Stimulated activated CD8-positive, alpha-beta memory T cell treated with anti-CD3 and anti-CD28 coated beads, Interleukin-4, amount 100 ng/mL, for 1 hour (primary cell): Measurements from ENCODE around the gene POLE3.
"Not testable (repeated sequence)": the region's sequence is repeated elsewhere in the genome, so short reads cannot be mapped to it uniquely, and the experiment has no call there.

Experiments used
- DNase-seq, 2 donors: peaks; one replicate each; pipeline ENCODE4 v3.0.0-alpha.2; 2020; ENCODE audit warnings: low read depth in 2 of 2, low spot score in 1 of 2

POLE3 gene

GRCh38 chr9:113379094-113379828 lies 31.2 kb downstream of the POLE3 start:
- DNase-seq: not testable (repeated sequence)

DNA sequence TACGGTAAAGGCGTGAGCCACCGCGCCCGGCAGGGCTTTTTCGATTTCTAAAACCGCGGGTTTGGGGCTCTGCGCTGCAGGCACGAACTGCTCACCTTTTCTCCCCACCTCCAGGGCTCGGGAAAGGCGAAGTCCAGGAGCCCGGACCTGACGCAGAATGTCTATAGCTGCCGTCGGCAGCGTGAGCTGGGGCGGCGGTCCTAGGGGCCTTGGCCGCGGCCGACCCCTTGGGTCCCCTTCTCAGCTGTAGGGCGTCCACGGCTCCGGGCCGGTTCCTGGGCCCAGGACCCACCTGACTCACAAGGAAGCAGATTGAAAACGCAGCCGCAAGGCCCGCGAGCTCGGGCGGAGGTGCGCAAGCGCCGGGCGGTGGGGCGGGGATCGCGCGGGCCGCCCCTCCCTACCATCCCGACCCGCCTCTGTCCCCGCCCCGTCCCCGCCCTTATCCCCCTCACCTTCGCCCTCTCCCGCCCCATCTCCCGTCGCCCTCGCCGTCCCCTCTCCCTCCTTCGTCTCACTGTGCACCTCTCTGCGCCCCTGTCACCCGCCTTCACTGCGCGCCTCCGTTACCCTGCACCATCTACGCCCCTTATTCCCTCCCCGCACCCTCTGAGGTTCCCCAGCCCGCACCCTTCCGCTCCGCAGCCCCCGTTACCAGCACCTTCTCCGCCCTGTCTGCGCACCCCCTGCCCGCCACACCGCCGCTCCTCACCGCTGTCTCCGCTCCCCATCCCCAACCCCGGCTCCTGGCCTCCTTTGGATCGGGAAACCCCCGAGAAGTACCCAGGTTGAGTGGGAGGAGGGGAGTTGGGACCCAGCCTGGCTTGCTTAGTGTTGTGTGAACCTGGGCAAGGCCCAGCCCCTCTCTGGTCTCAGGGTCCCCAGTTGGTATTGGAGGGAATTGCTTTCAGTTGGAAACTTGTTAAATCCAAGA lies 33.6 kb downstream of the POLE3 start, which contains the start of gene HDHD3:
HDHD3 (minus strand) TSS at position 353 of the 934 bp plus-strand sequence. CDS start 2,632 bp downstream, outside the sequence.
- peak; percentile 54 to 64 for DNase-seq

- no peak for DNase-seq
These were observed 35.1 kb downstream of the POLE3 start for GRCh38 chr9:113375057-113376023.

DNA sequence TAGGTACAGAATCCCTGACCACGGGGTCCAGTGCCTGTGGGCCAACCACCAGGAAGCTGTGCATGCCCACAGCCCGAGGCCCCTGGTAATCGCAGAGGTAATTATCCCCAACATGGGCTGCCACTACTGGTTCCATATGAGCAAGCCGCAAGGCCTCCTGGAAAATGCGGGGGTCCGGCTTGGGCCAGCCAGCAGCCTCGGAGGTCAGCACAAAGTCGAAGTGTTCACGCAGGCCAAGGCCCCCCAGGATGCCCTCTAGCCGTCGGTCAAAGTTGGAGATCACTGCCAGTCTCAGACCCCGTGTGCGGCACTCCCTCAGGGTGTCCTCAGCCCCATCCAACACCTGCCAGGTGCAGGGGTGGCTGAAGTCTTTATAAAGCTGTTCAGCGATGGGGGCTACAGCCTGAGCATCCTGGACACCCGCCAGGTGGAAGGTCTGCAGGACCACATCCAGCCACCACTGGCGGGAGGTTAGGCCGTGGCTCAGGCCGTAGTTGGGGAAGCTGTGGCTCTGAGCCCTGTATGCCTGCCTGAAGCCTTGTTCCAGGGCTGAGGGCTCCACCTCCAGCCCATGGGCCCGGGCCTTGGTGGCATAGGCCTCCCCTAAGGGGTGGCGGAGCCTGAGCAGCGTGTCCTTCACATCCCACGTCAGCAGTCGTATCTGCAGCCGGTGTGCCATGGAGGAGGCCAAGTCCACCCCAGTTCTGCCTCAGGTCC lies 36.6 kb downstream of the POLE3 start:
- DNase-seq: no peak

GRCh38 chr9:113373256-113373655 lies 37.2 kb downstream of the POLE3 start:
- DNase-seq: no peak

DNA sequence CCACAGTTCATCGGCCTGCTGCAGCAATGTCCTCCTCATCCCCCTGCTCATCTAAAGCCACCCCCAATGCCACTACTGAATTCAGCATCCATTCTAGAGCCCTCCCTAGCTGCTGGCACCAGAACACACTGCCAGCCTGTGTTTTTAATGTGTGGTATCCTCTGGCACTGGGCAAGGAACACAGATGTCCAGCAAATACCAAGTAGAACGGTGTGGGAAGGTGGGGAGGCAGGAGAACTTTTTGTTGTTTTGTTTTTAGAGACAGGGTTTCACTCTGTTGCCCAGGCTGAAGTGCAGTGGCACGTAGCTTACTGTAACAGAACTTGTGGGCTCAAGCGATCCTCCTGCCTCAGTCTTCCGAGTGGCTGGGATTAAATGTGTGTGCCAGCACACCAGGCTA lies 38.4 kb downstream of the POLE3 start:
- DNase-seq: no peak

- no peak for DNase-seq
These were observed 39.6 kb downstream of the POLE3 start for GRCh38 chr9:113370806-113371325.

DNA sequence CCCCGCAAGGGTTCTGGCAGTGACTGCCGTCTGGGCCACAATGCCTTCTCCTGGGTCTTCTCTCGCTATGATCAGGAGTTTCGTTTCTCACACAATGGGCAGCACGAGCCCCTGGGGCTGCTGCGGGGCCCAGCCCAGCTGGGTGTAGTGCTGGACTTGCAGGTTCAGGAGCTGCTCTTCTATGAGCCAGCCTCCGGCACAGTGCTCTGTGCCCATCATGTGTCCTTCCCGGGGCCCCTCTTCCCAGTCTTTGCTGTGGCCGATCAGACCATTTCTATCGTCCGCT lies 40.7 kb downstream of the POLE3 start:
- DNase-seq: no peak

- DNase-seq: no peak
These were observed 41.3 kb downstream of the POLE3 start for GRCh38 chr9:113368982-113369854.

DNA sequence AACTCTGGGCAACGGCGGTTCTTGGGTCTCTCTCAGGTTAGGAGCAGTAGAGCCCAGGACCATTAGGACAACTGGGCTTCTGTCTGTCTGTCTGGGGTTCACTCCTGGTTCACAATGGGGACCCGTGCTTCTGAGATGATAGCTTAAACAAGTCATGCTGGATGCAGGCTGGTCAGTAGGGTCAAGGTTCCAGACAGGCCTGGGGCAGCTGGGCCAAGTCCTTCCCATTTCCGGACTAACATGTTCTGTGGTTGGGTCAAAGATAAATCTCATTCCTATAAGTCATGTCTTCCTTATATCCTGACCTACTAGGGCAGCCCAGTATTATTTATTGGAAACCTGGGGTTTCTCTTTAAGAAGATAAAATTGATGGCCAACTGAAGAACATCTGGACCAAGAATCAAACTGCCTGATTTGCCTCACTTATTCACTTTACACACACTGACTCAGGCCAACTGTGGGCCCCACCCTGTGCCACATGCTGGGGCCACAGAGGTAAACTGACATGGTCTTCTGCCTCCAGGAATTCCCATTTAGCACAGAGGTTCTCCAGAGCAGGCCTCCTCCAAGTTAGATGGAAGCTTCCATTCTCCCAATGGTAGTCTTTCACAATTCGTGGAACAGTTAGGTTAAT lies 42.0 kb downstream of the POLE3 start:
- no peak for DNase-seq

DNA sequence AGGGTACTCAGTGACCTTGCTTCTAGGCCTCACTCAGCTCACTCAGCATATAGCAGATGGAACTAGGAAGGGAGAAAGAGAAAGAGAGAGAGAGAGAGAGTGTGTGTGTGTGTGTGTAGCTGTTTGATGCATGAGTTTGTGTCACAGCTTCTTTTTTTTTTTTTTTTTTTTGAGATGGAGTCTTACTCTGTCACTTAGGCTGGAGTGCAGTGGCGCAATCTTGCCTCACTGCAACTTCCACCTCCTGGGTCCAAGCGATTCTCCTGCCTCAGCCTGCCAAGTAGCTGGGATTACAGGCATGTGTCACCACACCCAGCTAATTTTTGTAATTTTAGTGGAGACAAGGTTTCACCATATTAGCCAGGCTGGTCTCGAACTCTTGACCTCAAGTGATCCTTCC lies 44.8 kb downstream of the POLE3 start:
- DNase-seq: not testable (repeated sequence)

GRCh38 chr9:113364951-113365350 lies 45.5 kb downstream of the POLE3 start:
- DNase-seq: no peak

GRCh38 chr9:113363336-113363735 lies 47.1 kb downstream of the POLE3 start:
- DNase-seq: no peak

DNA sequence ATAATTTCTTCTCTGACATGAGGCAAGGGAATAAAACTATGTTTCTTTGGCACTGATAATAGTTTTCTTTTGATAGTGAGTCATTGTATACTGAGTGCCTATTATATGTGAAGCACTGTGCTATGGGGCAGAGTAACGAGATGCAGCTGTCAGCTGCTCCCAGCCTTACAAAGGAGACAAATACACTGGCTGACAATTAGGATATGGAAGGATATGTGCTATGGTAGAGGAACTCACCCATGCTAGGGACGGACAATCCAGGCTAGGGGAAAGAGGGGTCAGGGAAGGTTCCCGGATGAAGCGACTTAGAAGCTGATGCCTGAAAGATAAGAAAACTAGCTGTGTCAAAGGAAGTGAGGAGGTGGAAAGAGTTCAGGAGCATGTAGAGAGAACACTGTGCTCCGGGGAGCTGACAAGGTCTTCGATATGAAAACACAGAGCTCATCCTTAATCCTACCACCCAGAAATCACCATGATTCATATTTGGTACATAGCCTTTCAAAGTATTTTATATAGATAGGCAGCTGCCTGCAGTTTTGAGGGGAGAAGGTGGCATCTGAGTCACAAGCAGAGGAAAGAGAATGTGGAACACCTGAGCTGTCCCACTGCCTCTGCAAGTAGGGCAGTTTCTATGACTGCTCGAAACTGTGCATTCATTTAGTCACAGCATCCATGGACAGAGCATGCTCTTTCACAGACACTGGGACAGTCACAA lies 49.0 kb downstream of the POLE3 start:
- no peak for DNase-seq

DNA sequence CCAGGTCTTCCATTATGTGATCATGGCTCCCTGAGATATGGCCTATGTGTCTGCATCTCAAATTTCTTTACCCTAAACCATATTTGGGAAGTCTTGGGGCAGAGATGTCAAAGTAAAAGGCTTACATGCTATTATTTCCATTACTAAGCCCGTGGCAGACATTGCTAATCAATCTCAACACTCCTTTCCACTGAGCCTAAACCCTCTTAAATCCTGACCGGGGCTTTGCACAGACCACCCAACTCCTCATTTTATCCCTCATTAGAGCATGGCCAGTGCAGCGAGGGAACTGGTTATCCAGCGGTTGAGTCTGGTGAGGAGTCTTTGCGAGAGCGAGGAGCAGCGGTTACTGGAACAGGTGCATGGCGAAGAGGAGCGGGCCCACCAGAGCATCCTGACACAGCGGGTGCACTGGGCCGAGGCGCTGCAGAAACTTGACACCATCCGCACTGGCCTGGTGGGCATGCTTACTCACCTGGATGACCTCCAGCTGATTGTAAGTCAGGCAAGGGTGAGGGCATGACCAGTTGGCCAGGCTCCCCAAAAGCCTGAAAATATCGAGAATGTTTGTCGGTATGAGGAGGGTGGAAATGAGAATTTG lies 50.1 kb downstream of the POLE3 start:
- no peak for DNase-seq

DNA sequence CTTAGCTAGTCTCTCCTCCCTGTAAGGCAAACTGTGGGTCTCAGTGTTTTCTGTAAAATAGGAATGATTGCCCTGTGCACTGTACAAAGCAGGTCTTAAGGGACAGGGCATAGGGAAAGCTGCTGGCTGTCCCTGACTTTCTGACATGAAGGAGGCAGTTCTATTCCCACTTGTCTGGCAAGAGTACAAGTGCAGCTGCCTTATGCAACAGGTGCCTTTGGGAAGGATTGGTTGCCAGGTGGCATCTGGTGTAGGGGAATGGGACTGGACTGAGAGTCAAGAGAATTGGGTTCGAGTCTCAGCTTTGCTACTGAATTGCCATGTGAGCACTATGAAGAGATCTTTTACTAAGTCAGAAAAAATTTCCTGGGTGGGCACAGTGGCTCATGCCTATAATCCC lies 51.1 kb downstream of the POLE3 start:
- no peak for DNase-seq
